Measurements from ENCODE around the gene MESP2. TPM values are rescaled to one million over a fixed set of nuclear protein-coding genes. Genes with fewer than 3 reads are reported as not detected.

Gene MESP2
- total and polyA plus RNA-seq, 9 of the 15 experiments (the other 6 are each of a cell fraction or from before 2014, with no cell fraction given), result 0.08 to 0.82 (median 0.37) TPM

- TF ChIP-seq CHD7 (IDR thresholded peaks at IDR 0.05; ENCODE audit: low read depth, low read length) (no peak), EHMT2 (IDR thresholded peaks at IDR 0.05) (0 out of 2 replicates have a peak, but pooled peaks have one; percentile 41), CREB3L1 (IDR thresholded peaks at IDR 0.05; ENCODE audit: borderline replicate concordance, low read depth) (peak; percentile 36; the same call in 1 of the 2 replicates), ZNF740 (CRISPR knock-in tag; IDR thresholded peaks at IDR 0.05) (no peak), ZNF740 (tag; IDR thresholded peaks at IDR 0.05) (no peak), PBX2 (CRISPR knock-in tag; IDR thresholded peaks at IDR 0.05; ENCODE audit: low read depth) (no peak), PBX2 (tag; conservative IDR thresholded peaks at IDR 0.05; ENCODE audit: low read depth) (no peak), NR2F6 (CRISPR knock-in tag; IDR thresholded peaks at IDR 0.05) (no peak), MAFF (IDR thresholded peaks at IDR 0.05; ENCODE audit: low read length) (peak; percentile 26; the same call in 1 of the 2 replicates)
Observed at GRCh38 chr15:89820666-89821611, 44.8 kb downstream of the MESP2 start (continued).
